ENCODE results near the gene TMEM9. TPM values are rescaled to one million over a fixed set of nuclear protein-coding genes. Genes with fewer than 3 reads are reported as not detected.

Gene TMEM9
- total RNA-seq, 1 donor from 2014 or later: 28.2 TPM

GRCh38 chr1:201100169-201100930 lies 53.9 kb downstream of the TMEM9 start:
- no peak for ATAC-seq

GRCh38 chr1:201098992-201099677 lies 55.1 kb downstream of the TMEM9 start:
- ATAC-seq: no peak

GRCh38 chr1:201096977-201097856 lies 57.1 kb downstream of the TMEM9 start:
- ATAC-seq: no peak

- peak; percentile 60 for ATAC-seq
These were observed 58.2 kb downstream of the TMEM9 start for GRCh38 chr1:201096041-201096461.

GRCh38 chr1:201095581-201095980 lies 58.7 kb downstream of the TMEM9 start:
- ATAC-seq: no peak

GRCh38 chr1:201094832-201095231 lies 59.4 kb downstream of the TMEM9 start:
- no peak for ATAC-seq

- no peak for ATAC-seq
These were observed 60.3 kb downstream of the TMEM9 start for GRCh38 chr1:201093962-201094361.

- ATAC-seq: no peak
These were observed 60.7 kb downstream of the TMEM9 start for GRCh38 chr1:201093561-201093960.

GRCh38 chr1:201092738-201093137 lies 61.5 kb downstream of the TMEM9 start:
- ATAC-seq: no peak

GRCh38 chr1:201091256-201091655 lies 63.0 kb downstream of the TMEM9 start:
- ATAC-seq: no peak

- ATAC-seq: no peak
These were observed 63.7 kb downstream of the TMEM9 start for GRCh38 chr1:201090541-201090940.

- no peak for ATAC-seq
These were observed 64.7 kb downstream of the TMEM9 start for GRCh38 chr1:201089596-201089995.

GRCh38 chr1:201088901-201089525 lies 65.3 kb downstream of the TMEM9 start:
- peak; percentile 35 for ATAC-seq

- no peak for ATAC-seq
These were observed 65.9 kb downstream of the TMEM9 start for GRCh38 chr1:201088395-201088794.

- peak; percentile 72 for ATAC-seq
These were observed 68.2 kb downstream of the TMEM9 start for GRCh38 chr1:201085902-201086735.

Other genes starting within 250 kb of the TMEM9 start
- gene KIF21B, start 130.8 kb downstream of the TMEM9 start, total RNA-seq: 0.52 TPM
- not detected for gene CACNA1S, start 42.0 kb downstream of the TMEM9 start, total RNA-seq
- gene ASCL5, start 27.3 kb downstream of the TMEM9 start, total RNA-seq: not detected
- 0.12 TPM for gene IGFN1, start 36.4 kb upstream of the TMEM9 start, total RNA-seq
- 608 TPM for gene PKP1, start 129.0 kb upstream of the TMEM9 start, total RNA-seq
- gene TNNT2, start 223.2 kb upstream of the TMEM9 start, total RNA-seq: 3.9 TPM
- 328 TPM for gene LAD1, start 244.8 kb upstream of the TMEM9 start, total RNA-seq